HG02870 (cell line): Measurements from ENCODE around the gene MTHFD1L.

ENCODE experiments used
- ATAC-seq: cut with Tn5 transposase; IDR thresholded peaks from one replicate; pipeline ENCODE4 v1.9.1; 2021; ENCODE audit warnings: mild to moderate bottlenecking, moderate library complexity; ENCODE audit not compliant: unreplicated experiment

Gene MTHFD1L

DNA sequence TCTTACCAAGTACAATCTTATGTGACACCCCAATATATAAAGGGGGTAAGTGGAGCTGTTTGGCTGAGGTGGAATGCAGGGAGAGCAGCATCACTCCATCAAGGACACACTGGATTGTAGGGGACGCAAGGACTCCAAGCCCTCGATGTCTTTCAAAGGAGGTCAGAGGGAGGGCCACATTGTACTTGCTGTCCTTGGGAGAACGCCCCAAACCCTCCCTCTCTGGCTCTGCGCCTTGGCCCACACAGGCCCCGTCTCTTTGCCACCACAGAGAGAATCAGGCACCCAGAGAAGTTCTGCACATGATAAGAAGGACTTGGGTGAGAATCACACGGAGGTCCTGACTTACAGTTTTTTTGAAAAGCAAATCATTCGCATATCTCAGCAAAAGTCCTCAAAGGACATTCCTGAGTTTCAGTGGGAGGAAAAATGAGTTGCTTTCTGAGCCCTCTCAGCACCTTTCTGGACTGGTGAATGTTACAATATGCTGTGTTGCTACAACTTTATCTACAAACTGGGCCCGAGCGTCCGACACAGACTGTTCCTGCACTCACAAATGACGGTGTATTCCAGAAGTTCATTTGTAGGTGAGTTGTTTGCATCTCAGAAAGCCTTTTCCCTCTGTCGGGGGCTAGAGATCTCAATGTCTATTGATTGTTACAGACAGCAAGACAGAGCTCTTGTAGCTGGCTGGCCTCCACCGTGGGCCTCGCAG is 281.8 kb downstream of the MTHFD1L start:
- ATAC-seq = no peak

DNA sequence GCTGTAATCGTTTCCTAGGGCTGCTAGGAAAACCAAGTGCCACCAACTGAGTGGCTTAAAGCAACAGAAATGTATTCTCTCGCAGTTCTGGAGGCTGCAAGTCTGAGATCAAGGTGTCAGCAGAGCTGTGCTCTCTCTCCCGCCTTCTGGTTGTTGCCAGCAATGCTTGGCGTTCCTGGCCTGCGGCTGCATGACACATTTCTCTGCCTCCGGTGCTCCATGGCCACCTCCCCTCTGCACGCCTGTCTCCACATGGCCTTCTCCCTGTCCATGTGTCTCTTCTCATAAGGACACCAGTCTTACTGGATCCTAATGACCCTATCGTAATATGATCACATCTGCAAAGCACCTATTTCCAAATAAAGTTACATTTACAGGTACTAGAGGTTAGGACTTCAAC is 282.6 kb downstream of the MTHFD1L start:
- ATAC-seq = no peak

DNA sequence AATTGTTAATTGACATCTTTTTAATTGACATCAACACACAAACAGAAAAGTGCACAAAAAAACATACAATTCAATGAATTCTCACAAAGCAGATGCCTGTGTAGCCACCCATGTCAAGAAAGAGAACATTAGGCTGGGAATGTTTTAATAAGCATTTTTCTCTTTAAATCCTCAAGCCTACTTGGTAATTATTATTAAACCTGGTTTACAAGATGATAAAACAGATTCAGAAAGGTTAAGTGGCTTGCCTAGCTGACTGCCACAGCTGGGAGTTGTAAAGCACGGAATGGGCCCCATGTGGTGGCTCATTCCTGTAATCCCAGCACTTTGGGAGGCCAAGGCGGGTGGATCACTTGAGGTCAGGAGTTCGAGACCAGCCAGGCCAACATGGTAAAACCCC is 284.3 kb downstream of the MTHFD1L start:
- no peak for ATAC-seq
